Activated CD4-positive, alpha-beta T cell treated with anti-CD3 and anti-CD28 coated beads, Interleukin-2, amount 50 U/mL, for 48 hours (primary cell): ENCODE measurements around the gene LMO1.

Source experiments
- DNase-seq, 2 experiments: peaks; one replicate each; pipeline ENCODE4 v3.0.0-alpha.2; 2020

The LMO1 gene

DNA sequence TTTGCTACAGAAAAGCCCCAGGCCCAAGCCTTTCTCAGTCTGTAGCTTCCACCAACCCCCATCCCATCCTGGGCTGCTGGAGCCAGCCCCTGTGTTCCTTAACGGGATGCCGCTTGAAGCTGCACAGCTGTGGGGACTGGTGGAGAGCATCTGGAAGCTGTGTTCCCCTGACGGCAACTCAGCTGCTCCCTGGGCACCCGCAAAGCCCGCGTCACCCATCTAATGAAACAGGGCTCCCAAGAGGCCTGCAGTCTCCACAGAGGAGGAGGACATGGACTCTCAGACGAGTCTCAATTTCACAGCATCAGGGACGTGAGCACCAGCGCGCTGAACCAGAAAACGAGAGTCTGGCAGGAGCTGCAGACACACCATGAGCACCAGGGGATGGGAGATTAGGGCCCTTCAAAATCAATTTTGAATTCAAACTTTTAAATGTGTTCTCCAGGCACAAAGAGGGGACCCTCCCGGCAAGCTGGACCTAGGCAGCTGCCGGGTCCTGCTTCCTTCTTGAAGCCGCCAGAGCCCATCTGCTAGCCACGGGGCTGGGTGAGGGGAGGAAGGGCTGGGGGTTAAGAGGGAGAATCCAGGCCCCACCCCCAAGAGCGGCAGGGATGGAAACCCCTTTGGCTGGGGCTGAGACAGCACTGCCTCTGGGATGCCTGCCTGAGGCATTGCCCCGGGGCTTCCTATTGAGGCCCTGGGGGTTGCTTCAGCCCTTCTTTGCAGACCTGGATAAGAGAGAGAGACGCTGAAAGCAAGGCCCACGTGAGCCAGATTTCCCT is 21.0 kb downstream of the LMO1 start:
- DNase-seq, result no peak

DNA sequence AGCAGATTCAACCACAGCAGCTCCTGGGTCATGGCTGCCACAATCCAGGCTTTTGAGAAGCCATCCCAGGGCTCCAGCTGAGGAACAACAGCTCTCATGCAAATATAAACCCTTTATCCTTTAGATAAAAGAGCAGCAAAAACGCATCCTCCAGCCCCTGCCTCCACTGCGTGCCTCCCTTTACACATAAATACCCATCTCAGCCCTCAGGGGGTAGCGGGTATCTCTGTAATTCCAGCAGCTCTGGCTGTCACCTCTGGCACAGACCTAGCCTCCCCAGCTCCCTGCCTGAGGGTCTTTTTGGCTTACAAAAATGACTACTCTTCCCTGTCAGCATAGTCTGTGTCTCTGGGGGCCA is 21.6 kb downstream of the LMO1 start:
- DNase-seq, result no peak

DNA sequence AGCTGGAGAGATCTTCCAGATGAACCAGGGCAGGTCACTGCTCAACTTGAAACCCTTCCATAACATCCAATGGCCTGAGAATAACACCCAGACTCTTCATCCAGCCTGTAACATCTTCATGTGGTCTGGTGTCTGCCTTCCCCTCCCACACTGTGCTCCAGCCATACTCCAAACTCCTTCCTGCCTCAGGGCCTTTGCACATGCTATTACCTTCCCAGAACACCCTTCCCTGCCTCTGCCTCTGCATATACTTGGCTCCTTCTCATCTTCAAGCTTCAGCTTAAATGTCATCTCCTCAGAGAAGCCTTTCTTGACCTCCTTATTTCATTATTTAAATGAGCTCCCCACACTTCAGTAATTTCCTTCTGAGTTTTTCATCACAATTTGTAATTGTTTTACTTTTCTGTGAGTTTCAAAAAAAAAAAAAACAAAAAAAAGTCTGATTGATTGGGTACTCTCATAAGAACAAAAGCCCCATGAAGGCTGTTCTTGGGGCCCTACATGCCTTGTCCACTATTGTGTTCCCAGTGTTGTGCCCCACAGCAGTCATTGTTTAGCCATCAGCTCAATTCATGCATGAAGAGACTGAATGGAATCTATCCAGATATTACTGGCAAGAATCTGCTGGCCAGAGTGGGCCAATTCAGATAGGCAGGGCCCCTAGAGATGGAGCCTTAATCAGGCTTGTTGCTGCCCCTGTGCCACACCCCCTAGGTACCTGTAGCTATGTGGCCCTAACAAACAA is 22.1 kb downstream of the LMO1 start:
- no peak for DNase-seq

DNA sequence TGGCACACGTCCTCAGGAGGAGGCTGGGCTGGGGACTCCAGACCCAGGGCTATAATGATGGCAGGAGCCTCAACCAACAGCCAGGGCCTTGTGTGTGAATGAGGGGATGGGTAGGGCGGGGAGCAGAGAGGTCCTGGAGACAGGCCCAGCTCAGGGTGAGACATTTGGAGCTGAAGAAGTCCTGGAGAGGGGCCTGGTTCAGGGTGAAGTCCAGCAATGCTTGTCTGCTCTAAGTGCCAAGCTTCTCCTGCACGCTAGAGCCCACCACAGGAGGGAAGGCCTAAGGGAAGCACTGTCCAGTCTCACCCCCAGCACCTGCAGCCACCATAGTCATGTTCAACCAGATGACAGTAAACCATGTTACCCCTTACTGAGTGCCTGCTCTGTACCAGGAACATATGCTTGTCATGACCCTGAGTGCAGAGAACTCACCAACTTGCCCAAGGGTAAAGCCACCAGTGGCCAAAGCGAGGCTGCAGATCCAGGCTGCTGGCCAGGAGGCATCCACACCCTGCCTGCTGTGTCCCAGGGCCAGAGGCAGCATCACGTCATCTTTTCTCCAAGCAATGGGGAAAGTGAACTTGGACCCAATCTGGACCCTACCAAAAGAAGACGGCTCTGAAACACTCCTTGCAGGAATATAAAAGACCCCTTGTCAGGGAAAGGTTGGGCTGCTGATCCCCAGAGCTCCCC is 24.0 kb downstream of the LMO1 start:
- DNase-seq, result no peak

DNA sequence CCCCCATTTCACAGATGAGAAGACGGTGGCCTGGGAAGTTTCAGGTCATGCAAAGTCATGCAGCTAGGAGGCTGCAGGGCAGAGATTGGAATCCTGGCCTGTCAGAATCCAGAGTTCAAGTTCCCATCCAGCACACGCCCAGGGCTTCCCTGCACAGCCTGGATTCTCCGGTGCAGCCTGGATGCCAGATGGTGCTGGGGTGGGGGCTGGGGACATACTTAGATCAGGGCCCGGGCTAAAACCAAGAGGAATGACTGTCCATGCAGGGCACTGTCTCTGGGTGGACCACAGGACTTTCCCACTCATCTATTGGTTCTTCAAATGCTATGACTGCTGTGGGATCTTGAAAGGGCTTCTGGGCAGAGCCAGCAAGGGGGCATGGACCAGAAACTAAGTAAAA is 24.6 kb downstream of the LMO1 start:
- no peak for DNase-seq

DNA sequence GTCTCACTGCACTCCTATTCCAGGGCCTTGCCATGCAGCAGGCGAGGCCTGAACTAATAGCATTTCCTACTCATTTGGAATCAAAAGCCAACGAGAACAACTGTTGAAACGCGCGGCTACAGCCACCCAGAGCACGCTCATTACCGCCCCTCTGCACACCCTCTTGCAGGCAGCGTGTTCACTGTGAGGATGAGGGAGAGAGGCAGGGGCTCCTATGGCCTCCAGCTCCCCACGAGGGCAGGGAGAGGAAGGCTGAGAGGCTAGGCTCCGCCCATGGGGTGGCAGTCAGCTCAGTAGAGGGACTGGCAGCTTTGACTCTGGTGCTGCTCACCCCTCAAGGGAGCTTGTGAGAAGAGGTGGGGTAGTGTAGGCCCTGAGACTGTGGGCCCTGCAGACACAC is 26.2 kb downstream of the LMO1 start:
- DNase-seq, result no peak

DNA sequence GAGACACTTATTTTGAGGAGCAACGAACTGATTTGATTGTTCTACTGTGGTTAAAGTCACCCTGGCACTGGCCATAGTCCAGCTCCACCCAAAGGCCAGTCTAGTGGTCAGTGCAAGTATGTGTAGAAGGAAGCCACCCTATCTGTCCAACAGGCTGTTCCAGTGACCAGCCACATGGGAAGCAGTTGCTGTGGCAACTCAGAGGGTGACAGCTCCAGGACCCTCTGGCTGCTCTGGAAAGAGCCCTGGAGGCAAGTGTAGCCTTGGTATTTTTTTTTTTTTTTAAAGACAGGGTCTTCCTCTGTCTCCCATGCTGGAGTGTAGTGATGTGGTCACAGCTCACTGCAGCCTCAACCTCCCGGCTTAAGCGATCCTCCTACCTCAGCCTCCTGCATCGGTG is 27.8 kb downstream of the LMO1 start:
- no peak for DNase-seq

DNA sequence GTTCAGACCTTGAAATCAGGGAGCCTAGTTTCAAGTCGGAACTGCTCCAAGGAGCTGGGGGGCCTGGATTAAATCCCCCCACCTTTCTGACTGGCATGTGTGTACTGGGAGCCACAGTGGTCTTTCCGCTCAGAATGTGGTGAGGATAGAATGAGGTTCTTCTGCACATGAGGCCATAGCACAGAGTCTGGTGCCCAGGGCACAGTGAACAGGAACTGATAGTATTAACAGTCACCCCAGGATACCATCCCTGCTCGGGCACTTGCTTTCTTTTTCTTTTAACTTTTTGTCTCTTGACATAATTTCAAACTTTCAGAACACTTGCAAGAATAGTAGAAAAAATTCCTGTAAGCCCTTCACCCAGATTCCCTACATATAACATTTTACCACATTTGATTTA is 28.8 kb downstream of the LMO1 start:
- DNase-seq, result no peak

DNA sequence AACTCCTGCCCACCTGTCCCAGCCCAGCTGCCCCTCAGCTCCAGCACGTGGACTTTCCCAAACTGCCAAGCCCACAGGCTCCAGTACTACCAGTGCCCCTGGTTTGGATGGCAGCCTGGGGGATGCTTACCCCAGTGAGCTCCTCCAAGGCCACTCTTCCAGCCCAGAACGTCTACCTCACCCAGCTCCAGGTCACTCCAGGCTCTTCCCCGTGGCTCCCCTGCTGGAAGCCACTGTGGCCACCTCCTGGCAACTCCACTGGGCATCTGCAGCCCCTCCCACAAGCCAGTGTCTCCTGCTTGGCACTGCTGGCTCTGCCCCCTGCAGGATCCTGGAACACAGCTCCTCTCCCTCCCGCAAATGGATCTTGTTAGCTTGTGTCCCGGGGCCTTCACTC is 29.3 kb downstream of the LMO1 start:
- no peak for DNase-seq

DNA sequence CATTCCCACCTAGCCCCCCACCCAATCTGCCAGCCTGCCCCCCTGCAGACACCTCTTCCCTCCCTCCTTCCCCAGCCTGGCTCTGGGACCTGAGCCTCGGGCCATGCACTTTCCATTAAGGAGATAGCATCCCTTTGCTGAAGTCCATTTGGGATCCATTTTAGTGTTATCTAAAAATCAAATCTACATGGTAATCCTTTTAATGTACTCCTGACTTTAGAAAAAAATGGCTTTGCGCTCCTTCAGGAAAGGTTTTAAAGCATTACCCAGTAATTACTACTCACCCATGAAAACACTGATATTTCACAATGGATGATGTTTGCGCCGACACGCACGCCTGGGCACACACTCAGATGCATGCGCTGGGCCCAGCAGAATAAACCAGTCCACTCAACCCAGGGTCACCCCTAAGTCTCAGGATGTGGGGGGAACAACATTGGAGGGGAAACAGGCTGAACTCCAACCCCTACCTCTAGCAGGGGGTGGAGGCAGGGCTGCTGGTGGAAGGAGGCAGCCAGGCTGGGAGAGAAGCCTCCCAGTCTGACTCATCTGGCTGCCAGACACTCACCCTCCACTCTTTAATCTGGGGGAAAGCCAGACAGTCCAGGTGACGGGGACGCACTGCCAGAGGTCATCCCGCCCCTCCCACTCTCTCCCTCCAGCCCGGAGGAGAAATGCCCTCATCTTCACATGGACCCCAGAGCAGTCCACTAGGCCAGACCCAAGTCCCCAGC is 29.8 kb downstream of the LMO1 start:
- DNase-seq, result no peak

DNA sequence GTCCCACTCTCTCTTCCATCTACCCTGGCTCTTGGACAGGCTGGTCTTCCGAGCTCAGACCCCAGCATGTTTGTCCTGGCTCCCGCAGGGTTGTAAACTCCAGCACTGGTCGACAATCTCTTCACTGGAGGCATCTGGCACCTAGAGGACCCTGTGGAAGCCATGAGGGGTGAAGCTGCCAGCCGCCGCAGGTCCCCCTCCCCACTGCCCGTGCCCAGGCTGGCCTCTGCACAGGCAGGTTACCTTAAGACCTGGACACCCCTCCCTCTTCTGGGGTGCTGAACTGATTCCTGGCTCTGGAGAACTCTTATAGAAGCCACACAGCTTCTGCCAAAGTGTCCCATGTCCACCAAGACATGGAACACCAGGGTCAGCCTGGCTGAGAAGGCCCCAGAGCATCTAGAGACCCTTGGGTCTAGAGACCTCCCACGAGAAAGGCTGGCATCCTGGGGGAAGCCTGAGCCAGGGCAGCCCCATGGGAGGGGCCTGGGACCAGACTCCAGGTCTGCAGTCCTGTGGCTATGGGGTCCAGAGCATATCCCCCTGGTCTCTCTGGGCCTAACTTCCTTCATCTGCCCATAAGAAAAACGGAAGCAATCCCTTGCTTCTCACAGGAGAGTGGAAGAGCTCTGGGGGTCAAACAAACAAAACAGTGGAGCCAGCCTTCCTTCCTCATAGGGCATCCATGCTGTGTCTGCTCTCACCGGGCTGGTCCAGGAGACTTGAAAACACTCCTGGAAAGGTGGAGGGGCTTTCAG is 30.6 kb downstream of the LMO1 start:
- DNase-seq, result no peak

DNA sequence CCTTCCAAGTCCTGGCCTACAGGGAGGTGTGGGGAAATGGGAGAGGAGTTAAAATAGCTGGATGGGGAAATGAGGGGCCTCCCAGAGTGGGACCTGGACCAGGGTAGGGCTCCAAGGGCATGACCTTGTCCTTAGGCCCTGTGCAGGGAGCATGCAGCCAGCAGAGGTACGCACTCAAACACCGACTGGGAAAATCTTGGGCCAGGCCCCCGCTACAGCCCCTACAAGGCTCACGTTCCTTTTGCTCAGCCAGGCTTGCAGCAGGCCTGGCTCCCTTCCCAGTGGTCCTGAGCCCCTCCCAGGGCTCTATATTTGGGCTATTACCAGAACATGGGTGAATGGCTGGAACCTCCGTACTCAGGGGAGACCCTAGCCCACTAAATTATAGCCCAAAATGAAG is 31.3 kb downstream of the LMO1 start:
- DNase-seq, result no peak

DNA sequence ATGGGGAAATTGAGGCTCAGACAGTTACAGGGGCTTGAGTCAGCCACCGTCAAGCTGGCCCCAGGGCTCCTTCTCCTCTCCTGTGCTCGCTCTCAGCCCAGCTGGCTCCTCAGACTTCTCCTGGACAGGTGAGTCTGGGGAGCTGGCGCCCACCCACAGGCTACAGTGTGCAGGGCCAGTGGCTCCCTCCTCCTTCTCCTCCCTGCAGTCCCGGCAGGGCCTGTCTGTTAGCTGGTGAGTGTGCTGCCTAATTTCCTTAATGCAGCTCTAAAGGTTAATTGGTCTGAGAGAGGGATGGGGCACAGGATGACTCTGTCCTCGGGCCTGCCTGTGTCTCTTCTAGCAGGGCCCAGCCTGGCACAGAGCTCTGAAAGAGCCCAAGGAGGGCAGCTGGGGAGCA is 31.7 kb downstream of the LMO1 start:
- no peak for DNase-seq

DNA sequence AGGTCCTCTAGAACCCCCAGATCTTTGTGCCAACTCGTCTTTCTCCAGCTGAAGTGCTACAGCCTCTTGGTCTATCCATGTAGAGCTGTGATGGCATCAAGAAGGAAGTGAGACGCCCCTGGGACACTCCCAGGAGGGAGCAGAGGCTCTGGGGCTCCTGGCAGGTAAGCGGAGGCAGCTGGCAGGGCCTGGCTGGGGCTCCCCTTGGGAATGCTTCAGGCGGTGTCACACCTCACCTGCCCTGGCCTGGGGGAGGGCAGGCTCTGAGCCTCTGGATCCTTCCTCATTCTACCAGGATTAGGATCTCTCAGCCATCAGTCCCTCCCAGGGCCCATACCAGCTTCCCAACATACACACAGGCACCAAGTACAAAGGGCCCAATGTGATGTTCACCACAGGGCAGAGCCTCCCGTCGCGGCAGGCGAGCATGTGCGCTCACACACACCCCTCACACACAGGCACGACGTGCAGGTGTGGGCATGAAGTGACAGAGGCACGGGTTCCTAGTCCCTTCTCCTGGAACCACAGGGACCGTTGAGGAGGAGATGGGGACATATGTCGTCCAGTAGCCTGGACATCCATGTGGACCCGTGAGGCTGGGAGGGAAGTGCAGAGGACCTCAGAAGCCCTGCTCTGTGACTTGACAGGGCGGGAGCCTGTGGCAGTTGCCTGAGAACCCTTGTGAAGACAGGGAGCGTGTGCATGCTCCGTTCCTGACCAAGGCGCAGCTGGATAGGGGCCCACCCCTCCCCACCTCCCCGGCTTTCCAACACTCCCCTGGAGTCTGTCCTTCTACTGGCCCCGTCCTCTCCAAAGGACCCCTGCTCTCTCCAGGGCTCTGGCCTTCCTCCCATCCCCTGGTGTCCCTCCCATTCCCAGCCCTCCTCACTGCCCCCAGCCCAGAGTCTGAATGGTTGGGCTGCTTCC is 32.5 kb downstream of the LMO1 start:
- DNase-seq, result no peak

DNA sequence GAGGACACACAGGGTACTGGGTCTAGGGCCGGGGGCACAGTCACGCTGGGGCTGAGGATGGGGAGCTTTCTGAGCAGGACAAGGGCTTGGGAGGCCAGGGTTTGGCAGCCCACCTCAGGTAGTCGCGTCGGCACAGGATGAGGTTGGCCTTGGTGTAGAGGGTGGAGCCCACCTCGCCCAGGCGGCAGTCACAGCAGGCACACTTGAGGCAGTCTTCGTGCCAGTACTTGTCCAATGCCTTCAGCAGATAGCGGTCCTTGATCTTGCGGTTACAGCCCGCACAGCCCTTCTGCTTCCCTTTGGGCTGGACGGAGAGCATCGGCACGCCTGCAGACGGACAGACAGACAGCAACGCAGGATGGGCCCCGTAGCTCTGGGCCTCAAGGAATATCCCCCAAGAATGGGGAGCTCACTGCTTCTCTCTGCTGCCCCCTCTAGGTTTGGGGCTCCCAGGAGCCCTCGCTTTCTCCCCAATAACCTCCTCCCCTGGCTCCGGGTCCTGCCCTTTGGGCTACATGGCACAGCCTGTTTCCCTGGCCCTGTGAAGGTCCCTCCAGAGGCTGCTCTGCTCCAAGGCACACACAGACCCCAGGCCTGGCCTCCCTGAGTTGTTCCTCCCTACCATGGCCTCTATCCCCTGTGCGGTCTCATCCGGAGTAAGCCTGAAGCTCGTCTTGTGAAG is 33.4 kb downstream of the LMO1 start:
- no peak for DNase-seq

DNA sequence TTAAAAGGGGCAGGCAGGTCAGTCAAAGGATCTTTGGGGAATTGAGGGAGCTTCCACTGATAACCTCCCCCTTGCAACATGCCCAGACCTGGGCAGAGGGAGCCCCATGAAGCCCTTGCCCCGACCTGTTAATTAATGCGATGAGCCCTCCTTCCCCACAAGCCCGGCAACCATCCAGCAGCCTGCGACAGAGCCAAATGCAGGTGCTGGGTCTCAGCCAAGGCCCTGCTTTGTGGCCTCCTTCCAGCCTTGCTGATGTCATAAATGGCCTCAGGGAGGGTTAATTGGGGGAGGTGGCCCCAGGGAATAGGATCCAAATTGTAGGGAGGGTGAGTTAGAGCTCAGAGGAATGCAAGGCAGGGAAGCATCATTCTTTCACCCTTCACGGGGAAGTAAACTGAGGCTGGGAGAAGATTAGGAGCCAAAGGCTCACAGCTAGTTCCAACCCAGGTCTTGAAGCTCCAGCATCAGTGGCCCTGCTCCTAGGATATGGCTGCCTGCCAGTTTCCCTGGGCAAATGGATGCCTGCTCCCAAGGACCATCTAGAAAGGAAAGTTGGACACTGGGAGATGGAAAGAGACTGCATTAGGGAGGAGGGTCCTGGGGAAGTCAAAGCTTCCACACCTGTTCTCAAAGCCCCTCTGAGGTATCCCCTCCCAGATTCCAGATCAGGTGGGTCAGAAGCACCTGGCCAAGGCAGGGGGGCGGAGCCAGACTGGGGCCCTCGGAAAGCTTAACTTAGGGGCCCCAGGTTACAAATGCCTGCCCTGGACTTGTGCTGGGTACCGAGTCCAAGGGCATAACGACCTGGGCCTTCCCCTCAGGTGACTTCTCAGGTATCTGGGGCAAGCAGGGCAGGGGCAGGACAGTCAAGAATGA is 34.1 kb downstream of the LMO1 start:
- DNase-seq, result no peak

DNA sequence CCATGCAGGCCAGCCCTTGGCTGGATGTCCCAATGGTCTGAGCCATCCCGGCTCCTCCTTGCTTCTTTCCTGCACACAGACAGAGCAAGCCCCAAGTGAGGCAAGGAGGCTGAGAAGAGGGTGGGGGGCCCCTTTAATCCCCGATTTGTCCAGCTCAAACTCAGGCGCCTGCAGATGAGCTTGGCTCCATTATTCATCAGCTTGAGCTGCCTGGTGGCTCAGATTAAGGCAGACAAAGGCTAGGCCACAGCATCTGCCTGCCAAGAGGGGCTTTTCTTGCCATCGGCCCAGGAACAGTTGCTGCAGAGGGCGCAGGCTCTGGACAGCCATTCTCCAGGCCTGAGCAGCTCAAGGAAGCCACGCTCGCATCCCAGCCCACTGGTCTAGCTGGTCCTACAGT is 35.4 kb downstream of the LMO1 start:
- DNase-seq, result no peak

DNA sequence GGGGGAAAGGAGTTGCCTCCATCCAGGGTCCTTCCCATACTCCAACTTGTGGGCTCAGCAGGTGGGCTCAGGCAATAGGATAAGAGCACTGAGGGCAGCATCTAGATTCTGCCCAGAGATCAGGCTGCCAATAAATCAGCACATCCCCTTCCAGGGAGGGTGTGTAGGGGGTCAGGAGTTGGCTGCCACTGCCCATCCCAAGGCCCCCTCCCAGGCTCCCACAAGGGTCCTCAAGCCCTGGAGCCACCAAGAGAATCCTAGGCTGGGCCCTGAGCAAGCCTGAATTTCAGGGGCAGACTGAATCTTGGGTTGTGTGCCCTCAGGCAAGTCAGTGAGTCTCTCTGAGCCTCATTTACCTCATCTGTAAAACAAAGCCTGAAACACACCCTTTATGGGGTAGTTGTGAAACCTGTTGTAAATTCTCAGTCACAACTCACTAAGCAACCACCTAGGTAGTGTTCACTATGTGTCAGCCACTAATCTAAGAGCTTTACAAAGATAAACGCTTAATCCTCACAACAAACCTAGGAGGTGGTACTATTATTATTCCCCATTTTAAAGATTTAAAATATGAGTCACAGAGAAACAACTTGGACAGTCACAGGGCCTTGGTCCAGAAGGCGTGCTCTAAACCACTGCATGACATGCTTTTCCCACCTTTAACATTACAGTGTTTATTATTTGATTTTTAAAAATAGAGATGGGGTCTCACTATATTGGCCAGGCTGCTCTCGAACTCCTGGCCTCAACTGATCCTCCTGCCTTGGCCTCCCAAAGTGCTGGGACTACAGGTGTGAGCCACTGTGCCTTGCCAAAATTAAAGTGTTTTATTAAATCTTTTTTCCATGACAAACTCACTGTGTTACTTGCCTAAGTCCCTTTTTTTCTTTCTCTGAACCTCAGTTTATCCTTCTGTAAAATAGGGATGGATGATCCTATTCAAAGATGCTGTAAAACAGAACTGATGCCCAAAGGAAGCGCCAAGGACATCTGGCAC is 36.2 kb downstream of the LMO1 start:
- DNase-seq, result no peak
